Loucy (cell line): ENCODE results near the gene SGIP1.

ENCODE experiments used
- EZH2phosphoT487 ChIP-seq: fragments of 200-600 bp; IDR thresholded peaks from 2 replicates; pipeline ENCODE4 v1.6.1; 2018; ENCODE audit warnings: antibody characterized with exemption, mild to moderate bottlenecking, moderate library complexity, borderline replicate concordance
- TF ChIP-seq, protein P1 (sequence below): fragments of 200-600 bp; sonication (generic); conservative IDR thresholded peaks from 2 replicates; pipeline ENCODE4 v1.5.1; 2014; ENCODE audit warnings: mild to moderate bottlenecking, antibody characterized with exemption, low read length

DNA sequence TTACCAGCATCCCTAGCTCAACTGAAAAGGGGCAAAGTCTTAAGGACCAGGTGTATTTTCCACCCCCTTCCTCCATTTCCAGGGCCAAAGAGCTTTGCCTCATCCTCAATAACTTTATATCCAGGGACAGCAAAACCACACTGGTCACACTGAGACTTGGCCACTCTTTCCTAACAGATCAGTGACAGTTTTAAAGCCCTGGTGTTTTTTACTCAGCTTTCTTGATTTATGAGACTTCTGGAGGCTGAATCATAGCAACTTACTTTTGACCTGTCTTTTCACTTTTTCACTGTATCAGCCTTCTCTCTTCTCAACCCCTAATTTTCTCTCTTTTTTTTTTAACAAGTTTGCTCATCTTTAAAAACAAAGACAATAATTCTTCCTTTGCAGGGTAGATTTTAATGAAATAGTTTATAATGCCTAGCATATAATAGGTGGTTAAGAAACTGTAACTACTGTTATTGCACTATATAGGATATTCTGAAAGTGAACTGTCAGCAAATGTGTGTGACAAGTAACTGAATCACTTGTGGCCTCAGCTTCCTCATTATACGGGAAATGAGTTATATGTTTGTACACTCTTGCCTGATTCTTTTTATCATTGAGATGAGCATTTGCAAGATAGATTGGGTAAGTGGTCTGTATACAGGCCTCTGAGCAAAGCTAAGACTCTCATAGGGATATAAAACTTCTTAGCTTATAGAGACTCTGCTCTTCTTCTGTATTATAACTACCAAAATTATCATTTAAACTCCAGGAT is 198.6 kb downstream of the SGIP1 start:
- TF ChIP-seq, protein P1, sequence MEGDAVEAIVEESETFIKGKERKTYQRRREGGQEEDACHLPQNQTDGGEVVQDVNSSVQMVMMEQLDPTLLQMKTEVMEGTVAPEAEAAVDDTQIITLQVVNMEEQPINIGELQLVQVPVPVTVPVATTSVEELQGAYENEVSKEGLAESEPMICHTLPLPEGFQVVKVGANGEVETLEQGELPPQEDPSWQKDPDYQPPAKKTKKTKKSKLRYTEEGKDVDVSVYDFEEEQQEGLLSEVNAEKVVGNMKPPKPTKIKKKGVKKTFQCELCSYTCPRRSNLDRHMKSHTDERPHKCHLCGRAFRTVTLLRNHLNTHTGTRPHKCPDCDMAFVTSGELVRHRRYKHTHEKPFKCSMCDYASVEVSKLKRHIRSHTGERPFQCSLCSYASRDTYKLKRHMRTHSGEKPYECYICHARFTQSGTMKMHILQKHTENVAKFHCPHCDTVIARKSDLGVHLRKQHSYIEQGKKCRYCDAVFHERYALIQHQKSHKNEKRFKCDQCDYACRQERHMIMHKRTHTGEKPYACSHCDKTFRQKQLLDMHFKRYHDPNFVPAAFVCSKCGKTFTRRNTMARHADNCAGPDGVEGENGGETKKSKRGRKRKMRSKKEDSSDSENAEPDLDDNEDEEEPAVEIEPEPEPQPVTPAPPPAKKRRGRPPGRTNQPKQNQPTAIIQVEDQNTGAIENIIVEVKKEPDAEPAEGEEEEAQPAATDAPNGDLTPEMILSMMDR, result no peak
- TF ChIP-seq EZH2phosphoT487, result no peak
